Activated T-cell treated with anti-CD3 and anti-CD28 coated beads, Interleukin-2, amount 50 U/mL, for 1 hour (primary cell): ENCODE data around the gene N4BP2.

Experiments used
- DNase-seq: peaks from one replicate; pipeline ENCODE4 v3.0.0-alpha.2; 2020

The N4BP2 gene

GRCh38 chr4:40193016-40193571, 136.4 kb downstream of the N4BP2 start:
- DNase-seq: peak; percentile 58

- no peak for DNase-seq
Observed at GRCh38 chr4:40193578-40193977, 136.9 kb downstream of the N4BP2 start.

- DNase-seq: no peak
Observed at GRCh38 chr4:40194602-40195161, 138.0 kb downstream of the N4BP2 start.

GRCh38 chr4:40195182-40196177, 138.8 kb downstream of the N4BP2 start:
- DNase-seq: no peak

GRCh38 chr4:40196272-40196671, 139.6 kb downstream of the N4BP2 start:
- no peak for DNase-seq

GRCh38 chr4:40196724-40197281, 140.2 kb downstream of the N4BP2 start, which contains the start of gene RHOH:
Gene RHOH (plus strand): TSS chr4:40197031. CDS start chr4:40243387, 46,356 bp downstream.
- DNase-seq: peak; percentile 71

GRCh38 chr4:40197879-40198689, 141.4 kb downstream of the N4BP2 start:
- peak; percentile 61 for DNase-seq

GRCh38 chr4:40199179-40199670, 142.6 kb downstream of the N4BP2 start:
- peak; percentile 48 for DNase-seq

- peak; percentile 68 for DNase-seq
Observed at GRCh38 chr4:40199999-40200874, 143.6 kb downstream of the N4BP2 start.

GRCh38 chr4:40200875-40201801, 144.5 kb downstream of the N4BP2 start:
- DNase-seq: no peak

GRCh38 chr4:40201898-40202297, 145.2 kb downstream of the N4BP2 start:
- DNase-seq: no peak

- DNase-seq: no peak
Observed at GRCh38 chr4:40202474-40202873, 145.8 kb downstream of the N4BP2 start.

- DNase-seq: no peak
Observed at GRCh38 chr4:40204507-40205258, 148.0 kb downstream of the N4BP2 start.

- no peak for DNase-seq
Observed at GRCh38 chr4:40205259-40206198, 148.9 kb downstream of the N4BP2 start.

- DNase-seq: no peak
Observed at GRCh38 chr4:40206426-40206825, 149.8 kb downstream of the N4BP2 start.
